ENCODE results near the gene IQCF2. TPM values are rescaled to one million over a fixed set of nuclear protein-coding genes. Genes with fewer than 3 reads are reported as not detected.

The IQCF2 gene
- total and polyA plus RNA-seq, 2 donors from 2014 or later: not detected

DNA sequence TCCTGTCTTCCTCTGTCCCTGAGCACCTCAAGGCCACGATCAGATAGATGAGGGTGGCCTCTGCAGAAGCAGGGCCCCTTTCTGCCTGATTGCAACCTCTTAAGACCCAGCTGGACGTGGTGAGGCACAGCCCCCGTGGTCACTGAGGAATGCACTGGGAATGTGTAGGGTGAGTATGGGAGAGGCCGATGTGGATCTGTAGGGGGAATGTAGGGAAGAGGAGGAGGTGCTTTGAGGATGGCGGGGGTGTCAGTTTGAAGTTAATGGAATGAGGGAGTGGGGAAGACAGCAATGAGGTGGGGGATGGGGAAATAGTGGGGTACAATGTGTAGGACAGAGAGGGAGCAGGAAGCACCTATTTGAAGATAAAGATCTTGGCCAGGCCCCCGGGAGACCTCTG is 14.8 kb downstream of the IQCF2 start:
- Histone ChIP-seq H3K36me3 (ENCODE audit: control insufficient read depth in 2 of 3, insufficient read depth in 3 of 3, low read length in 3 of 3) (no peaks in the 10 kb centered on the region), H3K4me3 (ENCODE audit: low read length in 3 of 3) (no peak overlapping the region), H3K9me3 (ENCODE audit: control insufficient read depth in 2 of 3, insufficient read depth in 1 of 3, low read length in 3 of 3) (no peaks in the 10 kb centered on the region), H3K9ac (ENCODE audit: low read length in 3 of 3) (no peak overlapping the region), H3K27me3 (ENCODE audit: control insufficient read depth, insufficient read depth, low read length) (no peaks in the 10 kb centered on the region), H3K27ac (ENCODE audit: low read depth in 2 of 2, low read length in 2 of 2) (no peak overlapping the region), H3K4me1 (ENCODE audit: control insufficient read depth in 2 of 3, insufficient read depth in 2 of 3, low read depth in 1 of 3, low read length in 3 of 3) (no peaks in the 10 kb centered on the region)
- FAIRE-seq (no peak), DNase-seq (no peak)
- TF ChIP-seq CTCF (IDR thresholded peaks at IDR 0.05; ENCODE audit: borderline replicate concordance, extremely low read depth, insufficient read depth): no peak
- intact Hi-C loops (cut with DNase I): no loop called here

- TF ChIP-seq CTCF (IDR thresholded peaks at IDR 0.05; ENCODE audit: borderline replicate concordance, extremely low read depth, insufficient read depth): no peak
- no peak overlapping the region for H3K9ac ChIP-seq (ENCODE audit: low read length in 3 of 3)
- DNase-seq (no peak), FAIRE-seq (no peak)
- H3K36me3 ChIP-seq (ENCODE audit: control insufficient read depth in 2 of 3, insufficient read depth in 3 of 3, low read length in 3 of 3): no peaks in the 10 kb centered on the region
- H3K27ac ChIP-seq (ENCODE audit: low read depth in 2 of 2, low read length in 2 of 2): no peak overlapping the region
- no peak overlapping the region for H3K4me3 ChIP-seq (ENCODE audit: low read length in 3 of 3)
- intact Hi-C loops (cut with DNase I): no loop called here
- H3K9me3 ChIP-seq (ENCODE audit: control insufficient read depth in 2 of 3, insufficient read depth in 1 of 3, low read length in 3 of 3): no peaks in the 10 kb centered on the region
- no peaks in the 10 kb centered on the region for H3K27me3 ChIP-seq (ENCODE audit: control insufficient read depth, insufficient read depth, low read length)
- no peaks in the 10 kb centered on the region for H3K4me1 ChIP-seq (ENCODE audit: control insufficient read depth in 2 of 3, insufficient read depth in 2 of 3, low read depth in 1 of 3, low read length in 3 of 3)
Observed at GRCh38 chr3:51879937-51880336, 18.5 kb downstream of the IQCF2 start.

GRCh38 chr3:51886447-51886846 is 25.0 kb downstream of the IQCF2 start:
- no peaks in the 10 kb centered on the region for H3K27me3 ChIP-seq (ENCODE audit: control insufficient read depth, insufficient read depth, low read length)
- no peaks in the 10 kb centered on the region for H3K9me3 ChIP-seq (ENCODE audit: control insufficient read depth in 2 of 3, insufficient read depth in 1 of 3, low read length in 3 of 3)
- DNase-seq (no peak), FAIRE-seq (no peak)
- intact Hi-C loops (cut with DNase I): no loop called here
- no peak overlapping the region for H3K4me3 ChIP-seq (ENCODE audit: low read length in 3 of 3)
- no peak for TF ChIP-seq CTCF (IDR thresholded peaks at IDR 0.05; ENCODE audit: borderline replicate concordance, extremely low read depth, insufficient read depth)
- no peaks in the 10 kb centered on the region for H3K4me1 ChIP-seq (ENCODE audit: control insufficient read depth in 2 of 3, insufficient read depth in 2 of 3, low read depth in 1 of 3, low read length in 3 of 3)
- no peak overlapping the region for H3K9ac ChIP-seq (ENCODE audit: low read length in 3 of 3)
- H3K36me3 ChIP-seq (ENCODE audit: control insufficient read depth in 2 of 3, insufficient read depth in 3 of 3, low read length in 3 of 3): no peaks in the 10 kb centered on the region
- H3K27ac ChIP-seq (ENCODE audit: low read depth in 2 of 2, low read length in 2 of 2): no peak overlapping the region

DNA sequence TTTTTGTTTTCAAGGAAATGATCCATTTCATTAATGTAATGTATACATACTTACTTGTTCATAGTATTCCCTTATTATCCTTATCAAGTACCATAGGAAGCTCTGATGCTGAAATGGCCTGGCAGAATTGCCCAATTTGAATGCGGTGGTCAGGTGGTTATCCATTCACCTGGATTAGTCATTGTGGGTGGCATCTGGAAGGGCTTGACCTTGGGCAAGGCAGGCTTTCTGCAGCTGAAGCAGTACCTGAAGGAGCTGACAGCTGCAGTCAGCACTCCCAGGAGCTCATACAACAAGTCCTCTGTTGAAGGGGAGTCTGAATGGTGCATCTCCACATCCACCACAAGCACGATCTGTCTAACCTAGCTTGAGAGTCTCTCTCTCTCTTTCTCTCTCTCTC is 26.2 kb downstream of the IQCF2 start:
- intact Hi-C loops (cut with DNase I): no loop called here
- no peak overlapping the region for H3K4me3 ChIP-seq (ENCODE audit: low read length in 3 of 3)
- H3K27me3 ChIP-seq (ENCODE audit: control insufficient read depth, insufficient read depth, low read length): no peaks in the 10 kb centered on the region
- H3K27ac ChIP-seq (ENCODE audit: low read depth in 2 of 2, low read length in 2 of 2): no peak overlapping the region
- no peaks in the 10 kb centered on the region for H3K36me3 ChIP-seq (ENCODE audit: control insufficient read depth in 2 of 3, insufficient read depth in 3 of 3, low read length in 3 of 3)
- no peaks in the 10 kb centered on the region for H3K4me1 ChIP-seq (ENCODE audit: control insufficient read depth in 2 of 3, insufficient read depth in 2 of 3, low read depth in 1 of 3, low read length in 3 of 3)
- TF ChIP-seq CTCF (IDR thresholded peaks at IDR 0.05; ENCODE audit: borderline replicate concordance, extremely low read depth, insufficient read depth): no peak
- no peak overlapping the region for H3K9ac ChIP-seq (ENCODE audit: low read length in 3 of 3)
- FAIRE-seq (no peak), DNase-seq (no peak)
- no peaks in the 10 kb centered on the region for H3K9me3 ChIP-seq (ENCODE audit: control insufficient read depth in 2 of 3, insufficient read depth in 1 of 3, low read length in 3 of 3)
